ENCODE results near the gene DDR2.
"Not testable (repeated sequence)": the region's sequence is repeated elsewhere in the genome, so short reads cannot be mapped to it uniquely, and the experiment has no call there.

Gene DDR2

DNA sequence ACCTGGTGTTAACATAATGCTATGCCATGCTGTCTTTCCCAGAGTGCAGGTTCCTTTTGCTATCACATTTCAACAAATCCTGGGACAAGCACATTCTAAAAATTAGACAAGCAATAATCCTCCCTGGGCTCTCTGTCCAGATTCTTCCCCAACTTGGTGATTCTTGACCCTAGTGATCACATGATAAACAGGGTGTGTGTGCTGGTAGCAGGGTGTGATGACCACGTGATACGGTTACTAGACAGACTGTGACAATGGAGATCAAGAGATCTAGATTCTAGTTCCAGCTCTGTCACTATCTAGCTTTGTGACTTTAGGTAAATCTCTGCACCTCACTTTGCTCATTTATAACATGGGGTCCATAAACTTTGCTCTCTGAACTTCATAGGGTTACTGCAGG lies 96.3 kb downstream of the DDR2 start:
- TF ChIP-seq CTCF (conservative IDR thresholded peaks at IDR 0.05; ENCODE audit: low read depth, low read length), result no peak
- no peak for DNase-seq (ENCODE audit: low read depth)
- H3K4me3 ChIP-seq (ENCODE audit: low read depth, low read length), result no peak overlapping the region

DNA sequence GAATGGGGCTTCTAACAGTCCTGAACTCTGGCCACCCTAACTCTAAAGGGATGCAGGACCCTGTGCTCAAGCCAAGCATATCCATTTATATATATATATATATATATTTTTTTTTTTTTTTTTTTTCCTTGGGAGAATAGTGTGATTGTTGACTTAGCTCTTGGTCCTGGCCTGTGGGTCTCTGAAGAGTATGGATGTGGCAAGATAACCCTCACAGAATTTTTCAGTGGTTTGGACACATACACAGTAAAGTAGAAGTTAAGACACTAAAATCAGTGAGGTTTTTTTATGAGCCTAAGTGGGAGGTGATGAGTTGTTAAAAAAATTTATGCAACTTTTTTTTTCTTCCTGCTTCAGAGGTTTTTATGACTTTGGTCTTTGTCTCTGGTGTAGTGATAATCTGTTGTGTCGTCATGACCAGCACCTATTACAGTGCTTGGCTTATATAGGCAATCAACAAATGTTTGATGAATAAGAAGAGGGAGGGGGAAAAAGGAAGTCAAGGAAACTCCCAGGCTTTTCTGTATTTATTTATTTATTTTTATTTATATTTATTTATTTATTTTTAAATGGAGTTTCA lies 97.0 kb downstream of the DDR2 start:
- DNase-seq (ENCODE audit: low read depth); H3K4me3 ChIP-seq (ENCODE audit: low read depth, low read length): not testable (repeated sequence)

GRCh38 chr1:162732094-162732493 lies 99.8 kb downstream of the DDR2 start:
- no peak for DNase-seq (ENCODE audit: low read depth)
- TF ChIP-seq CTCF (conservative IDR thresholded peaks at IDR 0.05; ENCODE audit: low read depth, low read length), result no peak
- H3K4me3 ChIP-seq (ENCODE audit: low read depth, low read length), result no peak overlapping the region

- no peak for TF ChIP-seq CTCF (conservative IDR thresholded peaks at IDR 0.05; ENCODE audit: low read depth, low read length)
- DNase-seq (ENCODE audit: low read depth), result no peak
- H3K4me3 ChIP-seq (ENCODE audit: low read depth, low read length), result no peak overlapping the region
Observed at GRCh38 chr1:162732566-162733335, 100.5 kb downstream of the DDR2 start.

- TF ChIP-seq CTCF (conservative IDR thresholded peaks at IDR 0.05; ENCODE audit: low read depth, low read length), result no peak
- no peak overlapping the region for H3K4me3 ChIP-seq (ENCODE audit: low read depth, low read length)
- DNase-seq (ENCODE audit: low read depth), result no peak
Observed at GRCh38 chr1:162733336-162733590, 101.0 kb downstream of the DDR2 start.

GRCh38 chr1:162734047-162734446 lies 101.8 kb downstream of the DDR2 start:
- no peak overlapping the region for H3K4me3 ChIP-seq (ENCODE audit: low read depth, low read length)
- no peak for DNase-seq (ENCODE audit: low read depth)
- no peak for TF ChIP-seq CTCF (conservative IDR thresholded peaks at IDR 0.05; ENCODE audit: low read depth, low read length)

DNA sequence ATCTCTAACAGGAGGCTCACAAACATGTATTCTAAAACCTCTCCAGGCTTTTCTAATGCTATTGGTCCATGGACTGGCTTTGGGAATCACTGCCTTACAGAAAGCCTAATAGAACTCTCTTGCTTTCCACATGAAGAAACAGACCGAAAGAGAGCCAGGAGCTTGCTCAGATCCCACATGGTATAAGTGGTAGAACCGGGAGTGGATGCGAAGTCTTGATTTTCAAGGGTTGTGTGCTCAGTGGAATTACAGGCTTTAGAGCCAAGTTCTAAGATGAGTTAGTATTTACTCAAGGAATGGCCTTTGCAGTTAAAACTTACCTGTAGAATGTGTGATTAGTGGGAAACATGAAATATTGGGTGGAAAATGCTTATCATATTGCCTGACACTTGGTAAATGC lies 103.9 kb downstream of the DDR2 start:
- no peak overlapping the region for H3K4me3 ChIP-seq (ENCODE audit: low read depth, low read length)
- DNase-seq (ENCODE audit: low read depth), result no peak
- no peak for TF ChIP-seq CTCF (conservative IDR thresholded peaks at IDR 0.05; ENCODE audit: low read depth, low read length)

Measured in choroid plexus epithelial cell (primary cell).